SK-N-SH (cell line): ENCODE results near the gene PAPLN.

Source experiments
- EZH2phosphoT487 ChIP-seq: fragments of 200-600 bp; sonication (generic); IDR thresholded peaks from 2 replicates; pipeline ENCODE4 v1.6.1; 2017; ENCODE audit warnings: low read depth, mixed run types, mild to moderate bottlenecking, antibody characterized with exemption, moderate library complexity, borderline replicate concordance
- GABPA ChIP-seq: IDR thresholded peaks from 2 replicates; pipeline ENCODE4 v1.4.0; 2012; ENCODE audit warnings: low read depth, mild to moderate bottlenecking
- GATA2 ChIP-seq: sonication (generic); formaldehyde crosslinking; IDR thresholded peaks from 2 replicates; pipeline ENCODE4 v1.5.0; 2020; ENCODE audit warnings: mild to moderate bottlenecking, missing genetic modification reagents
- RAD21 ChIP-seq: IDR thresholded peaks from 2 replicates; pipeline ENCODE4 v1.6.1; 2012; ENCODE audit warnings: mild to moderate bottlenecking, low read length
- RCOR1 ChIP-seq: fragments of 150-350 bp; IDR thresholded peaks from 2 replicates; pipeline ENCODE4 v1.6.1; 2017; ENCODE audit warnings: antibody characterized with exemption, low read length
- SMC3 ChIP-seq: IDR thresholded peaks from 2 replicates; pipeline ENCODE4 v1.6.1; 2012; ENCODE audit warnings: low read depth, low read length, improper control_type of control experiment
- TCF12 ChIP-seq: IDR thresholded peaks from 2 replicates; pipeline ENCODE4 v1.4.0; 2012
- TF ChIP-seq, protein P1 (sequence below): IDR thresholded peaks from 2 replicates; pipeline ENCODE4 v1.6.1; 2012; ENCODE audit warnings: mild to moderate bottlenecking, low read depth, low read length, moderate library complexity
- TF ChIP-seq, protein P2 (sequence below): fragments of 200-600 bp; sonication (generic); IDR thresholded peaks from 2 replicates; pipeline ENCODE4 v1.6.1; 2017; ENCODE audit warnings: antibody characterized with exemption, mild to moderate bottlenecking, moderate library complexity

DNA sequence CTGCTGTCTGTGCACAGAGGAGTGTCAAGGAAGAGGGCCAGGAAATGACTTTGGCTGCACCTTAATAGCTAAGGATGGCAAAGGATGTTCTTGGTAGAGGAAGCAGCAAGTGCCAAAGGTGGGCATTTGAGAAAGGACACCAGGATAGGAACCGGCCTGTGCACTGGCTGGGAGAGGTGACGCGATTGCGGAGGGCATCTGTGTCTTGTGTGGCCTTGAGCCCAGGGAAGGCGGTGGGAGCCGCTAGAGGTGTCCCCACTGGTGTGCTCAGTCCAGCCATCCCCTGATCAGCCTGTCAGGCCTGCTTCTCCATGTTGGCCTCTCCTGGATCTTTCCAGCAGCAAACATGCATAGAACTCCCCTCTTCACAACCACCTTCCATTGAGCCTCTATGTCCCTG lies 30.2 kb downstream of the PAPLN start:
- TF ChIP-seq TCF12 (no peak), GATA2 (no peak), RAD21 (no peak), RCOR1 (no peak), EZH2phosphoT487 (no peak), GABPA (no peak), SMC3 (no peak)
- TF ChIP-seq, protein P1, sequence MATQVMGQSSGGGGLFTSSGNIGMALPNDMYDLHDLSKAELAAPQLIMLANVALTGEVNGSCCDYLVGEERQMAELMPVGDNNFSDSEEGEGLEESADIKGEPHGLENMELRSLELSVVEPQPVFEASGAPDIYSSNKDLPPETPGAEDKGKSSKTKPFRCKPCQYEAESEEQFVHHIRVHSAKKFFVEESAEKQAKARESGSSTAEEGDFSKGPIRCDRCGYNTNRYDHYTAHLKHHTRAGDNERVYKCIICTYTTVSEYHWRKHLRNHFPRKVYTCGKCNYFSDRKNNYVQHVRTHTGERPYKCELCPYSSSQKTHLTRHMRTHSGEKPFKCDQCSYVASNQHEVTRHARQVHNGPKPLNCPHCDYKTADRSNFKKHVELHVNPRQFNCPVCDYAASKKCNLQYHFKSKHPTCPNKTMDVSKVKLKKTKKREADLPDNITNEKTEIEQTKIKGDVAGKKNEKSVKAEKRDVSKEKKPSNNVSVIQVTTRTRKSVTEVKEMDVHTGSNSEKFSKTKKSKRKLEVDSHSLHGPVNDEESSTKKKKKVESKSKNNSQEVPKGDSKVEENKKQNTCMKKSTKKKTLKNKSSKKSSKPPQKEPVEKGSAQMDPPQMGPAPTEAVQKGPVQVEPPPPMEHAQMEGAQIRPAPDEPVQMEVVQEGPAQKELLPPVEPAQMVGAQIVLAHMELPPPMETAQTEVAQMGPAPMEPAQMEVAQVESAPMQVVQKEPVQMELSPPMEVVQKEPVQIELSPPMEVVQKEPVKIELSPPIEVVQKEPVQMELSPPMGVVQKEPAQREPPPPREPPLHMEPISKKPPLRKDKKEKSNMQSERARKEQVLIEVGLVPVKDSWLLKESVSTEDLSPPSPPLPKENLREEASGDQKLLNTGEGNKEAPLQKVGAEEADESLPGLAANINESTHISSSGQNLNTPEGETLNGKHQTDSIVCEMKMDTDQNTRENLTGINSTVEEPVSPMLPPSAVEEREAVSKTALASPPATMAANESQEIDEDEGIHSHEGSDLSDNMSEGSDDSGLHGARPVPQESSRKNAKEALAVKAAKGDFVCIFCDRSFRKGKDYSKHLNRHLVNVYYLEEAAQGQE, result no peak
- TF ChIP-seq, protein P2, sequence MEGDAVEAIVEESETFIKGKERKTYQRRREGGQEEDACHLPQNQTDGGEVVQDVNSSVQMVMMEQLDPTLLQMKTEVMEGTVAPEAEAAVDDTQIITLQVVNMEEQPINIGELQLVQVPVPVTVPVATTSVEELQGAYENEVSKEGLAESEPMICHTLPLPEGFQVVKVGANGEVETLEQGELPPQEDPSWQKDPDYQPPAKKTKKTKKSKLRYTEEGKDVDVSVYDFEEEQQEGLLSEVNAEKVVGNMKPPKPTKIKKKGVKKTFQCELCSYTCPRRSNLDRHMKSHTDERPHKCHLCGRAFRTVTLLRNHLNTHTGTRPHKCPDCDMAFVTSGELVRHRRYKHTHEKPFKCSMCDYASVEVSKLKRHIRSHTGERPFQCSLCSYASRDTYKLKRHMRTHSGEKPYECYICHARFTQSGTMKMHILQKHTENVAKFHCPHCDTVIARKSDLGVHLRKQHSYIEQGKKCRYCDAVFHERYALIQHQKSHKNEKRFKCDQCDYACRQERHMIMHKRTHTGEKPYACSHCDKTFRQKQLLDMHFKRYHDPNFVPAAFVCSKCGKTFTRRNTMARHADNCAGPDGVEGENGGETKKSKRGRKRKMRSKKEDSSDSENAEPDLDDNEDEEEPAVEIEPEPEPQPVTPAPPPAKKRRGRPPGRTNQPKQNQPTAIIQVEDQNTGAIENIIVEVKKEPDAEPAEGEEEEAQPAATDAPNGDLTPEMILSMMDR, result no peak
